PFSK-1 (cell line): ENCODE data around the gene FAHD2A.

Experiments used
- FOXP2 ChIP-seq: optimal IDR thresholded peaks from 2 replicates; pipeline ENCODE3; 2011; ENCODE audit warnings: borderline replicate concordance, control low read depth, inconsistent platforms; ENCODE audit not compliant: insufficient read depth; ENCODE audit errors: extremely low read length, extremely low read depth
- POLR2AphosphoS5 ChIP-seq: IDR thresholded peaks from 2 replicates; pipeline ENCODE4 v1.6.1; 2012; ENCODE audit warnings: low read depth, mild to moderate bottlenecking, control low read depth, low read length, moderate library complexity
- SIN3A ChIP-seq: IDR thresholded peaks from 2 replicates; pipeline ENCODE4 v1.6.1; 2012; ENCODE audit warnings: mild to moderate bottlenecking, low read length, moderate library complexity, borderline replicate concordance; ENCODE audit not compliant: insufficient read depth
- TAF1 ChIP-seq: IDR thresholded peaks from 2 replicates; pipeline ENCODE4 v1.6.1; 2012; ENCODE audit warnings: low read length, control low read depth, borderline replicate concordance; ENCODE audit not compliant: insufficient read depth
- TF ChIP-seq, protein P1 (sequence below), 2 experiments: IDR thresholded peaks; 2 replicates each; pipeline versions ENCODE4 v1.6.1 to v1.8.0; 2011 to 2012; ENCODE audit warnings: low read depth in 2 of 2, low read length in 2 of 2, control low read depth in 1 of 2, inconsistent platforms in 1 of 2, mild to moderate bottlenecking in 1 of 2, moderate library complexity in 1 of 2; ENCODE audit not compliant: insufficient read depth in 1 of 2

The FAHD2A gene

DNA sequence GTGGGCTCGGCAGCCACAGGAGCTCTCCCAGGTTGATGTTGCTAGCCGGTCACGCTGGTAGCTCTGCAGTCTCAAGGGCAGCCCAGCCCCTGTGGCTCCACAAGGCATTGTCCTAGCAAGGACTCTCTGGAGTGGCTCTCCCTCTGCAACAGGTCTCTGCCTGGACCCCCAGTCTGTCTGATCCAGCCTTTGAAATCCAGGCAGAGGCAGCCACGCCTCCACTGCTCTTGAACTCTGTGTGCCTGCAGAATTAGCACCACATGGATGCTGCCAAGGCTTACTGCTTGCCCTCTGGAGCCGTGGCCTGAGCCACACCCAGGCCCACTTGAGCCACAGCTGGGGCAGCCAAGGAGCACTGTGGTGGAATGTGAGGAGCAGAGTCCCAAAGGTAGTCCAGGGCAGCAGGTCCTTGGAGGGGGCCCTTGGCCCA, 43.0 kb upstream of the FAHD2A start:
- TF ChIP-seq, protein P1, sequence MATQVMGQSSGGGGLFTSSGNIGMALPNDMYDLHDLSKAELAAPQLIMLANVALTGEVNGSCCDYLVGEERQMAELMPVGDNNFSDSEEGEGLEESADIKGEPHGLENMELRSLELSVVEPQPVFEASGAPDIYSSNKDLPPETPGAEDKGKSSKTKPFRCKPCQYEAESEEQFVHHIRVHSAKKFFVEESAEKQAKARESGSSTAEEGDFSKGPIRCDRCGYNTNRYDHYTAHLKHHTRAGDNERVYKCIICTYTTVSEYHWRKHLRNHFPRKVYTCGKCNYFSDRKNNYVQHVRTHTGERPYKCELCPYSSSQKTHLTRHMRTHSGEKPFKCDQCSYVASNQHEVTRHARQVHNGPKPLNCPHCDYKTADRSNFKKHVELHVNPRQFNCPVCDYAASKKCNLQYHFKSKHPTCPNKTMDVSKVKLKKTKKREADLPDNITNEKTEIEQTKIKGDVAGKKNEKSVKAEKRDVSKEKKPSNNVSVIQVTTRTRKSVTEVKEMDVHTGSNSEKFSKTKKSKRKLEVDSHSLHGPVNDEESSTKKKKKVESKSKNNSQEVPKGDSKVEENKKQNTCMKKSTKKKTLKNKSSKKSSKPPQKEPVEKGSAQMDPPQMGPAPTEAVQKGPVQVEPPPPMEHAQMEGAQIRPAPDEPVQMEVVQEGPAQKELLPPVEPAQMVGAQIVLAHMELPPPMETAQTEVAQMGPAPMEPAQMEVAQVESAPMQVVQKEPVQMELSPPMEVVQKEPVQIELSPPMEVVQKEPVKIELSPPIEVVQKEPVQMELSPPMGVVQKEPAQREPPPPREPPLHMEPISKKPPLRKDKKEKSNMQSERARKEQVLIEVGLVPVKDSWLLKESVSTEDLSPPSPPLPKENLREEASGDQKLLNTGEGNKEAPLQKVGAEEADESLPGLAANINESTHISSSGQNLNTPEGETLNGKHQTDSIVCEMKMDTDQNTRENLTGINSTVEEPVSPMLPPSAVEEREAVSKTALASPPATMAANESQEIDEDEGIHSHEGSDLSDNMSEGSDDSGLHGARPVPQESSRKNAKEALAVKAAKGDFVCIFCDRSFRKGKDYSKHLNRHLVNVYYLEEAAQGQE (IDR thresholded peaks at IDR 0.05; ENCODE audit: insufficient read depth in 1 of 2, low read depth in 2 of 2, low read length in 2 of 2), result no peak
- TF ChIP-seq FOXP2, result no peak
- TF ChIP-seq TAF1, result no peak
- TF ChIP-seq POLR2AphosphoS5, result no peak
- TF ChIP-seq SIN3A, result no peak

DNA sequence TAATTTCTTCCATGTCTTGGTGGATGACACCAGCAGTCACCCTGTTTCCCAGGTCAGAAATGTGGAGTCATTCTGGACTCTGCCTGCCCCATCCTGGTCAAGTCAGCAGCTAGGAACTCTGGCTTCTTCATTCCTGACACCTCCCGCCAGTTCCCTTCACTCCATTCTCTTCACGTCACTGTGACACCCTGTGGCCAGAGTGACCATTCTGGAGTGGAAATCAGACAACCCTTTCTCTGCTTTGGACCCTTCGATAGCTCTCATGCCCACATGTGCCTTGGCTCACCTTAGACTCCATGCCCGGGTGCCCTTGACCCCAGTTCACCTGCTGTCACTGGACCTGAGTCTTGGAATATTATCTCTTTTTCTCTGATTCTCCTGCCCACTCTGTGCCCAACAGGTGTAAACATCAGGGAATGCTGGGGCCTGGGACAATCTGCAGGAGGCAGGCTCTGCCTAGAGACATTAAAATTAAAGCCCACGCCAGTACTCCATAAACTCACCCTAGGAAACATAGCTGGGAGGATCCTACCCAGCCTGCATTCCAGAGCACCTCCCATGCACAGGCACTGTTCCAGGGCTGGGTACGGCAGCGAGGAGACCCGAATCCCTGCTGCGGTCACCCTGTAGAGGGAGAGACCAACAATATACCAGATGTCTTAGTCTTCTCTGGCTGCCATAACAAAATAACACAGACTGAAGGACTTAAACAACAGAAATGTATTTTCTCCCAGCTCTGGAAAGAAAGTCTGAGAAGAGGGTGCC, 41.1 kb upstream of the FAHD2A start:
- TF ChIP-seq, protein P1 (IDR thresholded peaks at IDR 0.05; ENCODE audit: insufficient read depth in 1 of 2, low read depth in 2 of 2, low read length in 2 of 2), result no peak
- TF ChIP-seq SIN3A, result no peak
- no peak for TF ChIP-seq POLR2AphosphoS5
- TF ChIP-seq TAF1, result no peak
- TF ChIP-seq FOXP2, result no peak

DNA sequence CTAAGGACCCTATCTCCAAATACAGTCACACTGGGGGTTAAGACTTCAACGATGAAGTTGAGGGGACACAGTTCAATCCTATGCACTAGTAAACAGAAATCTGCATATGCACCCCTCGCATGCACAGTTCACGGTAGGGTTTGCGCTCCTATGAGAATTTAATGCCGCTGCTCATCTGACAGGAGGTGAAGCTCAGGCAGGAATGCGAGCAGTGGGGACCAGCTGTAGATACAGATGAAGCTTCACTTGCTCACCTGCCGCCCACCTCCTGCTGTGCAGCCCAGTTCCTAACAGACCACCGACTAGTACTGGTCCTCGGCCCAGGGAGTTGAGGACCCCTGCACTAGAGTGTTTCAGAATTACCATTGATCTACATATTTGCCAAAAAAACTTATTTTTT, 40.0 kb upstream of the FAHD2A start:
- TF ChIP-seq FOXP2 (no peak), TAF1 (no peak), POLR2AphosphoS5 (no peak), SIN3A (no peak)
- TF ChIP-seq, protein P1 (IDR thresholded peaks at IDR 0.05; ENCODE audit: insufficient read depth in 1 of 2, low read depth in 2 of 2, low read length in 2 of 2), result no peak

DNA sequence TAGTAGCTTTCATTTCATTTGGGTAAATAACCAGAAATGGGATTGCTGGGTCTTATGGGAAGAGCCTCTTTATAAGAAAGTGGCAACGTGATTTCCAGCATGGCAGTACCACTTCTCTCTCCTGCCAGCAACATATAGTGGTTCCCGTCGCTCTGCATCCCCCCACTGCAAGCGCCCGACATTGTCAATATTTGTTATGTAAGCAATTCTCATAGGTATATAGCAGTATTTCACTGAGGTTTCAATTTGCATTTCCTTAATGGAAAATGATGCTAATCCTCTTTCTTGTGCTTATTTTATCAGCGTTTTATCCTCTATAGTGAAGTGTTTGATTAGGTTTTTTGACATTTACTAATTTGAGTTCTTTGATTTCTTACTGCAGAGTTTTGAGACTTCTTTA, 36.0 kb upstream of the FAHD2A start:
- TF ChIP-seq FOXP2 (no peak), TAF1 (no peak), POLR2AphosphoS5 (no peak), SIN3A (no peak)
- TF ChIP-seq, protein P1 (IDR thresholded peaks at IDR 0.05; ENCODE audit: insufficient read depth in 1 of 2, low read depth in 2 of 2, low read length in 2 of 2), result no peak

DNA sequence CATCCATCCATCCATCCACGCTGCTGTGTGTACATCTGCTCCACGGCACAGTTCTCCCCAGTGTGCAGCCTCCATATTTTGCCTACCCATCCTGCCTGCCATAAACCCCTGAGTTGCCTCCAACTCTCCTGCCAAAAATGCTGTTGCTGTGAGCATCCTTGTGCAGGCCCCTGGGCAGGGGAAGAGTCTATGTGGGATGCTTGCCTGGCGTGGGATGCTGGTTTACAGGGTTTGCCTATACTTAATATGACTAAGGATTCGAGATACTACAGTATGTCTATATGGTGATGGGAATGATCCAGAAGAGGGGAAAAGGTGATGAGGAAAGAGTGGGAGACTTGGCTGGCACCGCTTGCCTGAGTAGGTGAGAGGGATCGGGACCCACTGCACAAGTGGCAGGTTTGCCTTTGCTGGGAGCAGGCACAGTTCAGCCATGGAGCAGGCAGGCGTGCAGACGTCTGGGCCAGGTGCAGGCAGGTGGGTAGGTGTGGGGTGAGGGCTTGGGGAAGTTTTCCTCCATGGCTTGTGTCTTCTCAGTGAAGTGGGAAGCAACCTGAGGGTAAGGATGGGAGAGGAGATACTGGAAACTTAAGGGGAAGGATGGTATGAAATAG, 30.2 kb upstream of the FAHD2A start:
- TF ChIP-seq POLR2AphosphoS5, result no peak
- TF ChIP-seq, protein P1 (IDR thresholded peaks at IDR 0.05; ENCODE audit: insufficient read depth in 1 of 2, low read depth in 2 of 2, low read length in 2 of 2), result no peak
- no peak for TF ChIP-seq SIN3A
- no peak for TF ChIP-seq FOXP2
- TF ChIP-seq TAF1, result no peak
